HCT116 (cell line): ENCODE results near the gene CPNE9. TPM values are rescaled to one million over a fixed set of nuclear protein-coding genes. Genes with fewer than 3 reads are reported as not detected.

ENCODE experiments used
- ATAC-seq: fragments of 200-7000 bp; cut with Tn5 transposase; 2 replicates; pipeline ENCODE4 v1.9.1; 2020; ENCODE audit warnings: mild to moderate bottlenecking, moderate library complexity
- BruUV-seq: library from RNA; stranded (reverse); fragments of 400-500 nt; replicated peaks from 2 replicates; lab custom pipeline; 2021; lab: Mats Ljungman, UMichigan
- CTCF ChIA-PET: fragments of 300-600 bp; sonication (Branson Sonifier 250); formaldehyde crosslinking; loops from one replicate; lab custom pipeline; 2021; ENCODE audit warnings: antibody characterized with exemption; lab: Charles Lee
- POLR2A ChIA-PET: fragments of 300-600, 350-600 bp; sonication (Branson Sonifier 250); formaldehyde crosslinking; loops from one replicate; lab custom pipeline; 2021; ENCODE audit warnings: antibody characterized with exemption; lab: Charles Lee
- RAD21 ChIA-PET, 2 experiments: fragments of 300-600 bp; sonication (Branson Sonifier 250); formaldehyde crosslinking; loops; one replicate each; lab custom pipeline; 2023; ENCODE audit warnings: low total read pairs in 2 of 2; ENCODE audit not compliant: uncharacterized antibody in 2 of 2, unreplicated experiment in 2 of 2, low non-redundant PET in 1 of 2; lab: Charles Lee
- DNase-seq: peaks from one replicate; pipeline ENCODE4 v3.0.0-alpha.2; 2010; ENCODE audit warnings: low read depth, low spot score
- H2AFZ ChIP-seq: fragments of 200-600 bp; shearing (Covaris generic), sonication (generic); 2 replicates; pipeline ENCODE4 v1.6.1; 2017; ENCODE audit warnings: low read depth, mixed run types, mixed read lengths, antibody characterized with exemption, low read length; ENCODE audit not compliant: poor library complexity, severe bottlenecking
- H3K27ac ChIP-seq: 2 replicates; pipeline ENCODE4 v1.5.1; 2012; ENCODE audit warnings: low read depth, low read length
- H3K27me3 ChIP-seq: fragments of 200-600 bp; sonication (generic); 2 replicates; pipeline ENCODE4 v1.6.1; 2016; ENCODE audit warnings: mixed run types, low read length, mixed read lengths; ENCODE audit not compliant: insufficient read depth
- H3K36me3 ChIP-seq, 2 experiments: fragments of 200-500 bp in 1 of 2; fragments of 200-600 bp in 1 of 2; sonication (Bioruptor generic) in 1 of 2; sonication (generic) in 1 of 2; 2 replicates each; pipeline versions ENCODE4 v1.5.1 to v1.6.1; 2014 to 2016; ENCODE audit warnings: low read length in 2 of 2, inconsistent platforms in 1 of 2, mixed read lengths in 1 of 2, mixed run types in 1 of 2; ENCODE audit not compliant: insufficient read depth in 2 of 2, control insufficient read depth in 1 of 2
- H3K4me1 ChIP-seq, 2 experiments: fragments of 200-600 bp in 1 of 2; sonication (generic) in 1 of 2; 2 replicates each; pipeline versions ENCODE4 v1.5.1 to v1.6.1; 2012 to 2017; ENCODE audit warnings: low read length in 2 of 2, inconsistent platforms in 1 of 2, mild to moderate bottlenecking in 1 of 2, mixed read lengths in 1 of 2, mixed run types in 1 of 2, moderate library complexity in 1 of 2; ENCODE audit not compliant: insufficient read depth in 2 of 2, control insufficient read depth in 1 of 2
- H3K4me2 ChIP-seq: fragments of 200-600 bp; sonication (generic); 2 replicates; pipeline ENCODE4 v1.6.1; 2017; ENCODE audit warnings: mixed run types, low read length, mixed read lengths
- H3K4me3 ChIP-seq, 2 experiments: fragments of 200-600 bp in 1 of 2; sonication (generic) in 1 of 2; replicated peaks in 1 of 2; 2 replicates each; pipeline ENCODE4 v1.5.1; 2011 to 2016; ENCODE audit warnings: low read length in 2 of 2, control low read depth in 1 of 2, low read depth in 1 of 2, mild to moderate bottlenecking in 1 of 2, mixed read lengths in 1 of 2, mixed run types in 1 of 2
- H3K79me2 ChIP-seq: fragments of 200-600 bp; sonication (generic); 2 replicates; pipeline ENCODE4 v1.6.1; 2017; ENCODE audit warnings: mild to moderate bottlenecking, mixed run types, low read length, moderate library complexity, mixed read lengths; ENCODE audit not compliant: insufficient read depth
- H3K9ac ChIP-seq: fragments of 200-600 bp; sonication (generic); 2 replicates; pipeline ENCODE4 v1.6.1; 2016; ENCODE audit warnings: low read length, mixed read lengths
- H3K9me2 ChIP-seq: fragments of 200-600 bp; sonication (generic), shearing (Covaris generic); 2 replicates; pipeline ENCODE4 v1.6.1; 2017; ENCODE audit warnings: mixed run types, mild to moderate bottlenecking, moderate library complexity; ENCODE audit not compliant: insufficient read depth
- H3K9me3 ChIP-seq, 2 experiments: fragments of 200-500 bp in 1 of 2; fragments of 200-600 bp in 1 of 2; sonication (Bioruptor generic) in 1 of 2; sonication (generic) in 1 of 2; 2 replicates each; pipeline ENCODE4 v1.6.1; 2014 to 2017; ENCODE audit warnings: low read length in 2 of 2, mixed read lengths in 2 of 2, inconsistent platforms in 1 of 2, low read depth in 1 of 2, mild to moderate bottlenecking in 1 of 2, mixed run types in 1 of 2, moderate library complexity in 1 of 2; ENCODE audit not compliant: control insufficient read depth in 1 of 2, insufficient read depth in 1 of 2
- H4K20me1 ChIP-seq: fragments of 200-600 bp; sonication (generic), shearing (Covaris generic); 2 replicates; pipeline ENCODE4 v1.6.1; 2017; ENCODE audit warnings: mixed run types, mild to moderate bottlenecking, moderate library complexity; ENCODE audit not compliant: insufficient read depth
- CBX3 ChIP-seq: IDR thresholded peaks from 2 replicates; pipeline ENCODE4 v1.6.1; 2012; ENCODE audit warnings: low read depth
- CEBPB ChIP-seq: IDR thresholded peaks from 2 replicates; pipeline ENCODE4 v1.6.1; 2012; ENCODE audit warnings: low read depth
- CTCF ChIP-seq, 3 experiments: fragments of 200-600 bp in 1 of 3; sonication (generic) in 1 of 3; IDR thresholded peaks in 2 of 3; conservative IDR thresholded peaks in 1 of 3; 2 replicates each; pipeline ENCODE4 v1.5.1; 2012 to 2017; ENCODE audit warnings: low read depth in 2 of 3, low read length in 2 of 3, antibody characterized with exemption in 1 of 3, borderline replicate concordance in 1 of 3, control low read depth in 1 of 3, mild to moderate bottlenecking in 1 of 3, mixed read lengths in 1 of 3, mixed run types in 1 of 3, moderate library complexity in 1 of 3; ENCODE audit not compliant: insufficient read depth in 1 of 3
- EGR1 ChIP-seq: IDR thresholded peaks from 2 replicates; pipeline ENCODE4 v1.6.1; 2012; ENCODE audit warnings: low read depth
- ELF1 ChIP-seq: IDR thresholded peaks from 2 replicates; pipeline ENCODE4 v1.6.1; 2012; ENCODE audit warnings: low read depth, borderline replicate concordance
- EZH2 ChIP-seq: fragments of 200-600 bp; sonication (generic); IDR thresholded peaks from 2 replicates; pipeline ENCODE4 v1.6.1; 2017; ENCODE audit warnings: antibody characterized with exemption, mixed run types
- EZH2phosphoT487 ChIP-seq: fragments of 200-600 bp; IDR thresholded peaks from 2 replicates; pipeline ENCODE4 v1.6.1; 2018; ENCODE audit warnings: antibody characterized with exemption, borderline replicate concordance
- FOSL1 ChIP-seq: IDR thresholded peaks from 2 replicates; pipeline ENCODE4 v1.6.1; 2012; ENCODE audit warnings: low read depth
- JUND ChIP-seq: IDR thresholded peaks from 2 replicates; pipeline ENCODE4 v1.6.1; 2012
- MAX ChIP-seq: IDR thresholded peaks from 2 replicates; pipeline ENCODE4 v1.6.1; 2012
- POLR2A ChIP-seq: IDR thresholded peaks from 2 replicates; pipeline ENCODE4 v1.7.0; 2011; ENCODE audit warnings: borderline replicate concordance; ENCODE audit not compliant: insufficient read depth, insufficient read length; ENCODE audit errors: extremely low read depth
- POLR2AphosphoS5 ChIP-seq: IDR thresholded peaks from 2 replicates; pipeline ENCODE4 v1.6.1; 2011; ENCODE audit warnings: mild to moderate bottlenecking, low read depth, low read length, moderate library complexity
- RAD21 ChIP-seq: IDR thresholded peaks from 2 replicates; pipeline ENCODE4 v1.6.1; 2012; ENCODE audit warnings: low read depth, mild to moderate bottlenecking
- SIN3A ChIP-seq: IDR thresholded peaks from 2 replicates; pipeline ENCODE4 v1.6.1; 2012; ENCODE audit warnings: low read depth
- SP1 ChIP-seq: IDR thresholded peaks from 2 replicates; pipeline ENCODE4 v1.6.1; 2012; ENCODE audit warnings: low read depth
- TCF7L2 ChIP-seq: IDR thresholded peaks from 2 replicates; pipeline ENCODE4 v1.7.0; 2011; ENCODE audit warnings: borderline replicate concordance, inconsistent platforms; ENCODE audit not compliant: insufficient read depth, insufficient read length; ENCODE audit errors: extremely low read depth
- ZBTB33 ChIP-seq: IDR thresholded peaks from 2 replicates; pipeline ENCODE4 v1.6.1; 2011; ENCODE audit warnings: mild to moderate bottlenecking, low read length, moderate library complexity; ENCODE audit not compliant: insufficient replicate concordance; ENCODE audit errors: extremely low read depth
- intact Hi-C: fragments of 100-400 bp; cut with micrococcal nuclease; formaldehyde crosslinking; loops from 2 replicates; pipeline ENCODE4 v1.10.0; 2022
- total RNA-seq: library from RNA; stranded (reverse); gene quantifications from one replicate; pipeline ENCODE4 v1.2.1, GENCODE V29; 2021; ENCODE audit not compliant: unreplicated experiment

The CPNE9 gene
- total RNA-seq, 1 experiment from 2014 or later = 0.98 TPM

- TF ChIP-seq CTCF (IDR thresholded peaks at IDR 0.05 in 2 of 3, conservative IDR thresholded peaks at IDR 0.05 in 1 of 3; ENCODE audit: borderline replicate concordance in 1 of 3, insufficient read depth in 1 of 3, low read depth in 2 of 3, low read length in 2 of 3) (no peak), POLR2A (no peak), EZH2 (no peak), TCF7L2 (no peak), FOSL1 (no peak), ELF1 (no peak), EZH2phosphoT487 (no peak), ZBTB33 (no peak)
Observed at GRCh38 chr3:9777694-9778021, 74.0 kb downstream of the CPNE9 start (continued).

GRCh38 chr3:9778143-9779074 lies 74.8 kb downstream of the CPNE9 start:
- intact Hi-C loops = no loop called here
- no TSS peak for BruUV-seq
- H3K27ac ChIP-seq = no peak overlapping the region

More at GRCh38 chr3:9778143-9779074, 74.8 kb downstream of the CPNE9 start:
- no peak overlapping the region for H3K4me2 ChIP-seq
- H3K36me3 ChIP-seq = peaks cover 0 to 4% of the 10 kb centered on the region in 2 experiments; a peak in 3 of 4 replicates
- POLR2A ChIA-PET = no interaction called here
- no peak for ATAC-seq
- H3K4me1 ChIP-seq = peaks cover 0 to 11% of the 10 kb centered on the region in 2 experiments; a peak in 1 of 4 replicates
- no peaks in the 10 kb centered on the region for H3K27me3 ChIP-seq
- no peaks in the 10 kb centered on the region for H4K20me1 ChIP-seq
- DNase-seq = no peak
- H3K9me2 ChIP-seq = no peaks in the 10 kb centered on the region
- H2AFZ ChIP-seq = no peak overlapping the region
- no peaks in the 10 kb centered on the region for H3K79me2 ChIP-seq
- no peaks in the 10 kb centered on the region for H3K9me3 ChIP-seq
- H3K9ac ChIP-seq = no peak overlapping the region
- no peak for TF ChIP-seq EZH2phosphoT487
- no peak for TF ChIP-seq ZBTB33
- TF ChIP-seq TCF7L2 = no peak
- TF ChIP-seq CBX3 = 0 out of 2 replicates have a peak, but pooled peaks have one; percentile 51
- no peak for TF ChIP-seq ELF1
- TF ChIP-seq SP1 = peak; percentile 51
- TF ChIP-seq EGR1 = peak; percentile 54; the same call in 1 of the 2 replicates
- TF ChIP-seq SIN3A = no peak
- TF ChIP-seq FOSL1 = peak; percentile 47
- peak; percentile 44; the same call in 1 of the 2 replicates for TF ChIP-seq MAX
- no peak for TF ChIP-seq RAD21
- no peak for TF ChIP-seq POLR2AphosphoS5
- TF ChIP-seq CEBPB = peak; percentile 74
- TF ChIP-seq JUND = peak; percentile 43
- TF ChIP-seq, all 23 proteins: peak for 7
- ChIA-PET RAD21 (no interaction called here), CTCF (no interaction called here)
- no peak overlapping the region for H3K4me3 ChIP-seq
